MM.1S (cell line): ENCODE measurements around the gene SERAC1.
"Not testable (repeated sequence)": the region's sequence is repeated elsewhere in the genome, so short reads cannot be mapped to it uniquely, and the experiment has no call there.

ENCODE experiments used
- DNase-seq: peaks from one replicate; pipeline ENCODE4 v3.0.0-alpha.2; 2015
- H2AFZ ChIP-seq: fragments of 300-600 bp; sonication (generic); 2 replicates; pipeline ENCODE4 v1.6.0; 2016; ENCODE audit warnings: antibody characterized with exemption, low read length
- H3F3A ChIP-seq: fragments of 300-600 bp; sonication (generic); 2 replicates; pipeline ENCODE4 v1.6.1; 2016; ENCODE audit warnings: mild to moderate bottlenecking, antibody characterized with exemption, low read length, moderate library complexity, mixed read lengths; ENCODE audit not compliant: insufficient read depth
- H3K27ac ChIP-seq: fragments of 300-600 bp; sonication (generic); 2 replicates; pipeline ENCODE4 v1.5.1; 2016; ENCODE audit warnings: mild to moderate bottlenecking, low read length
- H3K27me3 ChIP-seq: fragments of 300-600 bp; sonication (generic); replicated peaks from 2 replicates; pipeline ENCODE4 v1.6.0; 2016; ENCODE audit warnings: low read length; ENCODE audit not compliant: insufficient read depth
- H3K36me3 ChIP-seq: fragments of 300-600 bp; sonication (generic); replicated peaks from 2 replicates; pipeline ENCODE4 v1.6.1; 2016; ENCODE audit warnings: mild to moderate bottlenecking, low read length, mixed read lengths; ENCODE audit not compliant: insufficient read depth
- H3K4me1 ChIP-seq: fragments of 300-600 bp; sonication (generic); 2 replicates; pipeline ENCODE4 v1.6.1; 2016; ENCODE audit warnings: low read length, mixed read lengths
- H3K4me2 ChIP-seq: fragments of 300-600 bp; sonication (generic); 2 replicates; pipeline ENCODE4 v1.6.0; 2016; ENCODE audit warnings: low read depth, low read length
- H3K4me3 ChIP-seq: fragments of 300-600 bp; sonication (generic); 2 replicates; pipeline ENCODE4 v1.5.1; 2016; ENCODE audit warnings: low read length, mixed read lengths
- H3K79me2 ChIP-seq: fragments of 300-600 bp; sonication (generic); 2 replicates; pipeline ENCODE4 v1.6.1; 2016; ENCODE audit warnings: mixed run types, low read length, mixed read lengths
- H3K9ac ChIP-seq: fragments of 300-600 bp; sonication (generic); 2 replicates; pipeline ENCODE4 v1.6.1; 2016; ENCODE audit warnings: low read length, mixed read lengths
- H3K9me2 ChIP-seq: fragments of 300-600 bp; sonication (generic); replicated peaks from 2 replicates; pipeline ENCODE4 v1.6.1; 2016; ENCODE audit warnings: mild to moderate bottlenecking, low read length, mixed read lengths; ENCODE audit not compliant: insufficient read depth
- H3K9me3 ChIP-seq: fragments of 300-600 bp; sonication (generic); replicated peaks from 2 replicates; pipeline ENCODE4 v1.6.1; 2016; ENCODE audit warnings: mild to moderate bottlenecking, low read length, mixed read lengths; ENCODE audit not compliant: insufficient read depth
- H4K20me1 ChIP-seq: fragments of 300-600 bp; sonication (generic); 2 replicates; pipeline ENCODE4 v1.6.1; 2016; ENCODE audit warnings: mild to moderate bottlenecking, low read length, moderate library complexity, mixed read lengths; ENCODE audit not compliant: insufficient read depth
- CTCF ChIP-seq: fragments of 300-600 bp; sonication (generic); IDR thresholded peaks from 2 replicates; pipeline ENCODE4 v1.5.1; 2016; ENCODE audit warnings: antibody characterized with exemption, low read length, mixed read lengths
- EZH2 ChIP-seq: fragments of 300-600 bp; sonication (generic); optimal IDR thresholded peaks from 2 replicates; pipeline ENCODE3; 2017; ENCODE audit warnings: low read depth, mild to moderate bottlenecking, antibody characterized with exemption, low read length, mixed read lengths
- EZH2phosphoT487 ChIP-seq: fragments of 300-600 bp; sonication (generic); IDR thresholded peaks from 2 replicates; pipeline ENCODE4 v1.6.1; 2018; ENCODE audit warnings: antibody characterized with exemption, low read length

Gene SERAC1

DNA sequence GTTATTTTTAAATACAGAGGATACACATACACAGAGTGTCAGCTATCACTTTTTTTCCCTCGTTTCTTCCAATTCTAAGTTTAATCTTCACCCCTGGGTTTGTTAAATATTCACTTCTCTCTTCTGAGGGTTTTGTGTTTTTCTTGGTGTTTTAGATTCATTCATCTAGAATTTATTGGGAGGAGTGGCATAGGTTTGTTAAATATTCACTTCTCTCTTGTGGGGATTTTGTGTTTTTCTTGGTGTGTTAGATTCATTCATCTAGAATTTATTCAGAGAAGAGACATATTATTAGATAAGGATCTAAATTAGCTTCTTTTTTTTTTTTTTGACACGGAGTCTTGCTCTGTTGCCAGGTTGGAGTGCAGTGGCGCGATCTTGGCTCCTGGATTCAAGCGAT lies 3.9 kb upstream of the SERAC1 start:
- Histone ChIP-seq H3K9ac (no peak overlapping the region), H3K9me3 (no peaks in the 10 kb centered on the region), H3K79me2 (no peaks in the 10 kb centered on the region), H3K4me2 (no peak overlapping the region), H3K27ac (no peak overlapping the region), H3K4me3 (no peak overlapping the region), H3F3A (peaks cover 5% of the 10 kb centered on the region; the same call in 1 of the 2 replicates), H3K27me3 (no peaks in the 10 kb centered on the region), H3K9me2 (no peaks in the 10 kb centered on the region), H3K36me3 (no peaks in the 10 kb centered on the region), H4K20me1 (no peaks in the 10 kb centered on the region), H3K4me1 (no peaks in the 10 kb centered on the region), H2AFZ (no peak overlapping the region)
- DNase-seq, result no peak
- TF ChIP-seq EZH2phosphoT487 (no peak), EZH2 (no peak), CTCF (no peak)

GRCh38 chr6:158170656-158171081 lies 2.6 kb upstream of the SERAC1 start:
- Histone ChIP-seq H3K27ac (no peak overlapping the region), H3K79me2 (0 out of 2 replicates have a peak, but pooled peaks cover 2% of the 10 kb centered on the region), H3K9me3 (no peaks in the 10 kb centered on the region), H3K4me1 (no peaks in the 10 kb centered on the region), H3K4me3 (no peak overlapping the region), H3K9ac (no peak overlapping the region), H3K27me3 (no peaks in the 10 kb centered on the region), H3F3A (peaks cover 5% of the 10 kb centered on the region; the same call in 1 of the 2 replicates), H3K9me2 (no peaks in the 10 kb centered on the region), H3K36me3 (no peaks in the 10 kb centered on the region), H4K20me1 (no peaks in the 10 kb centered on the region), H2AFZ (no peak overlapping the region), H3K4me2 (no peak overlapping the region)
- TF ChIP-seq CTCF (no peak), EZH2 (no peak), EZH2phosphoT487 (no peak)
- DNase-seq, result no peak

DNA sequence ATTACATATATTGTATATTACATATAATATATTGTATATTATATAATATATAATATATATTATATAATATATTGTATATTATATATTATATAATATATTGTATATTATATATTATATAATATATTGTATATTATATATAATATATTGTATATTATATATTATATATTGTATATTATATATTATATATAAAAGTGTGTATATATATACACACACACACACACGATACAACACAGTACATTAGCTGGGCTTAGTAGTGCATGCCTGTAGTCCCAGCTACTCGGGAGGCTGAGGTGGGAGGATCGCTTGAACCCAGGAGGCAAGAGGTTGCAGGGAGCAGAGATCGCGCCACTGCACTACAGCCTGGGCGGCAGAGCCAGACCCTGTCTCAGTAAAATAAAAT lies 1.6 kb upstream of the SERAC1 start:
- H3K9me2 ChIP-seq, H3K27ac ChIP-seq, H3K4me1 ChIP-seq, H2AFZ ChIP-seq, H3K79me2 ChIP-seq, H3K9me3 ChIP-seq, H3K4me3 ChIP-seq, H3F3A ChIP-seq, H4K20me1 ChIP-seq, H3K4me2 ChIP-seq, H3K27me3 ChIP-seq, H3K36me3 ChIP-seq, H3K9ac ChIP-seq, DNase-seq: not testable (repeated sequence)

DNA sequence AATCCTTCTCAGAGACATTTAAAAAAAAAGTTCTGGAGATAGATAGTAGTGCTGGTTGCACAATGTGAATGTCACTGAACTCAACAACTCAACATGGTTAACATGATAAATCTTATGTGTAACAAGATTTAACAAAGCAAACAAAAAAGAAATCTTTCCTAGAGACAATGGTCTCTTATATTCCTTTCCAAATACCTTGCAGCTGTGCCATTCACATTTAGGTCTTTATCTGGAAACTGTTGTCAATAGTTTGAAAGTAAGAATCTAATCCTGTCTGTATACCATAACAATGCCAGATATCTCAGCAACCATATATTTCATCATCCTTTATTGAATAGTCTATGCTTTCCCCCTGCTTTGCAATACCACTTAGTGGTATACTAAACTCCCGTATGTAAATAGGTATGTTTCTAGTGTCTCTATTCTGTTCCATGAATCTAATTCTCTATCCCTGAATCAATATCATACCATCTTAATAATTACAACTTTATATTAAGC lies 2.1 kb downstream of the SERAC1 start:
- Histone ChIP-seq H3K79me2 (0 out of 2 replicates have a peak, but pooled peaks cover 2% of the 10 kb centered on the region), H3K9ac (no peak overlapping the region), H3K4me1 (no peaks in the 10 kb centered on the region), H2AFZ (no peak overlapping the region), H3K9me3 (no peaks in the 10 kb centered on the region), H4K20me1 (no peaks in the 10 kb centered on the region), H3K9me2 (no peaks in the 10 kb centered on the region), H3K36me3 (no peaks in the 10 kb centered on the region), H3K4me3 (no peak overlapping the region), H3F3A (peaks cover 5% of the 10 kb centered on the region; the same call in 1 of the 2 replicates), H3K4me2 (no peak overlapping the region), H3K27me3 (no peaks in the 10 kb centered on the region), H3K27ac (no peak overlapping the region)
- no peak for DNase-seq
- TF ChIP-seq EZH2phosphoT487 (no peak), EZH2 (no peak), CTCF (no peak)
